NCI-H2171 treated with DMSO at 0.1 percent for 48 hours (cell line): Measurements from ENCODE around the gene KRT13.

Experiments used
- DNase-seq: peaks from one replicate; lab custom pipeline; 2025; lab: John Stamatoyannopoulos, UW

Gene KRT13

DNA sequence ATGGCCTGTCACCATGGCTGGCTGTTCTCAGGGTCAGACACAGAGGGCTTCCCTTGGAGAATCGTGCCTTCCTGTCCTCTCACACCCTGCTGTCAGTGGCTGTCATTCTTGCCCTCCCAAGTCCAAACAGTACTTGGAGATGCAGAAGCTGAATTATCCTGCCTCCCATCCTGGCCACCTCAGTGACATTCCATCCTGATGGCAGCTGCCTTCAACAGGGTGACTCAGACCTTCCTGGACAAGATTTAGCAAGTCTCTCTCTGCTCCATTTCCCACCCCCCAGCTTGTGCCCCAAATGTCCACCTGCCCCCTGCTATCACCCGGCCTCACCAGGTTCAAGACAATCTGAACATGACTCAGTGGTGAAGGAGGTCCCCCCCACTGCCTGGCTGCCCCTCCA lies 10.9 kb downstream of the KRT13 start:
- no peak for DNase-seq

DNA sequence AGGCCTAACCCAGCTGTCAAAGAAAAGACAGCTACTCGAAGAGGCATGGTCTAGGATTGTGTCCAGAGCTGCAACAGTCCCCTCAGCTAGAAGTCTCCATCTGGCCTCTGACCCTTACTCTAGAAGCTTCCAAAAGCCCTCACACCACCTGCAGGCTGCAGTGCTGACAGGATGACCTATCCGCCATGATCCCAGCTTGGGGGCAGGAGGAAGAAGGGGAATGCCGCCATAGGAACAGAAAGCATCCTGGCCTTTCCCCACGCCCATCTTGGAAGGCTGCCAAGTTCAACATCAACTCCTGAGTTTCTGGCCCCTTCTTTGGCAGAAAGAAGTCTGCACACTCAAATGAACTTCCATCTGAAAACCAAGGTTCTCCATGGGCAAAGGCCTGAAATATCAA lies 12.6 kb downstream of the KRT13 start:
- peak; percentile 27 for DNase-seq

DNA sequence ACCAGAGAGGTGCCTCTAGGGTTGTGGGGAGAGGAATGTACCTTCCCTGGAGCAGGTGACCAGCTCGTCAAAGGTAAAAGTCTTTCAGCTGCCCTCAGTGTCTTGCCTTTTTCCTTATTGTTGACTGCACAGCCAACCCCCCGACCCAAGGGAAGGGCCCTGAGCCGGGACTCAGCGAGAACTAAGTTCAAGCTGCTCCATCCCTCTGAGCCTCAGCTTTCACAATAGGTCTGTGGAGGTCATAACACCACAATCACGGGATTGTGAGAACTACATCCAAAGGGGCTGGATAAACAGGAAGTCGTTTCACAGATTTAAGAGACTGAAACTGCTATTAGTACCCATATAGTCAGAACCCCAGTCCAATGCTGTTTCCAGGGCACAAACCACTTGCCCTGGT lies 13.1 kb downstream of the KRT13 start:
- DNase-seq: no peak

DNA sequence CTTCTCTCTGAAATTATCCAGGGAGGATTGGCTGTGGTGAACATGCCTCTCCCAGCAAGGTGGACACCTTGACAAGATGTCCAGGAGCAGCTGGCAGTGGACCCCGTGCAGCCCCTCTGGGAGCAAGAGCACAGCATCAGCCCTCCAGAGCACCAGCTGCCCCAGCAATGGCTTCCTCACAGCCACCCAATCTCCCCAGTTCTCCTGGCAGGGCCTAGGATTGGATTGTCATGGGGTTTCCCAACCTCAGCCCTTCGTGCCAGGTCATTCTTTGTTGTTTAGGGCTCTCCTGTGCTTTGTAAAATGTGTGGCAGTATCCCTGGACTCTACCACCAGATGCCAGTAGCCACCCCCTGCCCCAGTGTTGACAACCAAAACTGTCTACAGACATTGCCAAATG lies 13.9 kb downstream of the KRT13 start:
- DNase-seq: no peak

DNA sequence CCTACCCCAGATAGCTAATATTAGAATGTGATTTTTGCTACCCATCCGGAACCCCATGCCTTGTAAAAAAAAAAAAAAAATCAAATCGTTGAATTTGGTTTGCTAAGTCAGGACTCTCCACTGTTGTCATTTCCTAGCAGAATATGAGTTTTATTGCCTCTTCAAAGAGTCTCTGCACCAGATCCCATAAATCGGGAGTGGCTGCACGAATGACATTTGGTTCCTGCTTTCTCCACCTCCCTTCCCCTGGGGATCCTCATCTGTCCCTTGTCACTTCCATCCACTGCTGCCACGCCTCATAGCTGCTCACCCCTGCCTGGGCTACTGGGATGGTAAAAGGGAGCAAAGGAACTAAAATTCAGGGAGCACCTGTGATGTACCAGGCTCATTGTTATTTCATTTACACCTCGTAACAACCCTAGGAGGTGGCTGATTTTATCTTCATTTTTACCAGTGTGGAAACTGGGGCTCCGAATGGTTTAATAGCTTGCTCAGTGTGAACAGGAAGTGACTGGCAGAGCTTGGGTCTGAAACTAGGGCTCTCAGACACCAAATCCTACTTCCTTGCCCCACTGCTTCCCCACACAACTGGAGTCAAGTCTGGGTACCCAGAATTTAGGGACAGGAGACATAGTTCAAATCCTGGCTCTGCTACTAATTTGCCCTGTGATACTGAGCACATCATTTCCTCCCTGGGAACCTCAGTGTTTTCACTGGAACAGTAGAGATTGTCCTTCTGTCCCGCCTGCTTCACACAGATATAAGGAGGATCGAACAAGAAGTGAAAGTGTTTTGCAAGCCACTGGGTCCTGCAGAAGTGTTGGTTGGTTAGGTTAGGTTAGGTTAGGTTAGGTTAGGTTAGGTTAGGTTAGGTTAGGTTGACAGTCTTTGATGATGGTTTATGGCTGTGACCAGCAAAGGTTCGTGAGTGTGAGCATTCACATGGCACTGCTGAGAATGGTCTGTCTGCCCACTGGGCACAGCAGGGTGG lies 15.1 kb downstream of the KRT13 start:
- no peak for DNase-seq

DNA sequence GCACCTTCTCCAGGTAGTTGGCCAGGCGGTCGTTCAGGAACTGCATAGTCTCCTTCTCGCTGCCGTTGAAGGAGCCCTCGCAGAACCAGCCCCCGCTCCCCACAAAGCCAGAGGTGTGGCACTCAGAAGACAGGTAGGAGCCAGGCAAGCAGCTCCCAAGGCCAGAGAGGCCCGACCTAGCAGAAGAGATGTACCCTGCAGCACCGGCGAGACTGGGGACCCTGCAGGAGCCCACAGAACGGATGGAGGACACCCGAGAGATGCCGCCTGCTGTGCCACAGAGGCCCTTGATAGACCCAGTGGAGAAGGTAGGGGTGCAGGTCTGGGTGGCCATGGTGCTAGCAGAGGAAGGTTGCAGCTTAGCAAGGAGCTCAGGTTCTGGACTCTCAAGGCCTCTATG lies 15.9 kb downstream of the KRT13 start, which contains the start of gene KRT36:
Gene KRT36, minus strand, starts transcription at position 380 of the 400 bp plus-strand sequence. Its CDS starts 46 bp downstream, at position 334.
- no peak for DNase-seq

DNA sequence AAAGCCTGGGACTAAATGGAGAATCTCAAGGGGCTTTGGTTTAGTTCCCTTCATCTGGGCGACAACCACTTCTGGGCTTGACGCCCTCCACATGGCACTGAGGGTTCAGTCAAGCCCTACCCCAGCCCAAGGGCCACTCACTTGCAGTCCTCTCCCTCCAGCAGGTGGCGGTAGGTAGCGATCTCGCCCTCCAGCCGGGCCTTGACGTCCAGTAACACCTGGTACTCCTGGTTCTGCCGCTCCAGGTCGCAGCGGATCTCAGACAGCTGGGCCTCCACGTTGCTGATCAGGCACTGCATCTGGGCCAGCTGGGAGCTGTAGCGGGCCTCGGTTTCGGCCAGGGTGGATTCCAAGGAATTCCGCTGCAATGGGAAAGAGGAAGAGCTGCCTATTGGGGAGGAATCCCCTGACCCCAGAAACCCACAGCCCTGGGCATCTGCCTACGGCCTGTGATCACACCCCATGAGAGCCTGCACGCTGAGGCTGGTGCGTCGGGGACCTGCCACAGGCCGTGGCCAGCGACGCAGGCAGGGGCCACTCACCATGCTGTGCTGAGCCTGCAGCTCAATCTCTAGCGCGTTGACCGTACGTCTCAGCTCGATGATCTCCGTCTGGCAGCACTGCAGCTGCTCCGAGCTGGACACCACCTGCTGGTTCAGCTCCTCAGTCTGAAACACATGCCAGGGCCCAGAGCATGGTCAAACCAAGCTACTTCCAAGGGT lies 18.4 kb downstream of the KRT13 start:
- no peak for DNase-seq

DNA sequence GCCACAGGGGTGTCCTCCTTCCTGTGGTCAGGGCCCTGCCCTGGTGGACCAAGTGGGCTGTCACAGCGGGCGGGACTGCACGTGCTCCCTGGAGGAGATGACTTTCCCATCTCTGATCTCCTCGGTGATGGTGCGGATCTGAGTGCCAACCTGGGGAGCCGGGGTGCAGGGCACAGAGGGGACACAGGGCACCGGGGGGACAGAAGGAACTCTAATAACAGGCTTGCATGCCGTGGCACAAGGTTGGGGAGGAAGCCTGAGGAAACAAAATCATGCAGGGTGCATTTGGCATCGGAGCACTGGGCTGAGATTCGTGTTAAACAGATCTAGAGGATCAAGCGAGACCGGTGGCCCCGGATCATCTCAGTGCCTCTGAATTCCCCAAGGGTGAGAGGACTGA lies 19.1 kb downstream of the KRT13 start:
- no peak for DNase-seq

DNA sequence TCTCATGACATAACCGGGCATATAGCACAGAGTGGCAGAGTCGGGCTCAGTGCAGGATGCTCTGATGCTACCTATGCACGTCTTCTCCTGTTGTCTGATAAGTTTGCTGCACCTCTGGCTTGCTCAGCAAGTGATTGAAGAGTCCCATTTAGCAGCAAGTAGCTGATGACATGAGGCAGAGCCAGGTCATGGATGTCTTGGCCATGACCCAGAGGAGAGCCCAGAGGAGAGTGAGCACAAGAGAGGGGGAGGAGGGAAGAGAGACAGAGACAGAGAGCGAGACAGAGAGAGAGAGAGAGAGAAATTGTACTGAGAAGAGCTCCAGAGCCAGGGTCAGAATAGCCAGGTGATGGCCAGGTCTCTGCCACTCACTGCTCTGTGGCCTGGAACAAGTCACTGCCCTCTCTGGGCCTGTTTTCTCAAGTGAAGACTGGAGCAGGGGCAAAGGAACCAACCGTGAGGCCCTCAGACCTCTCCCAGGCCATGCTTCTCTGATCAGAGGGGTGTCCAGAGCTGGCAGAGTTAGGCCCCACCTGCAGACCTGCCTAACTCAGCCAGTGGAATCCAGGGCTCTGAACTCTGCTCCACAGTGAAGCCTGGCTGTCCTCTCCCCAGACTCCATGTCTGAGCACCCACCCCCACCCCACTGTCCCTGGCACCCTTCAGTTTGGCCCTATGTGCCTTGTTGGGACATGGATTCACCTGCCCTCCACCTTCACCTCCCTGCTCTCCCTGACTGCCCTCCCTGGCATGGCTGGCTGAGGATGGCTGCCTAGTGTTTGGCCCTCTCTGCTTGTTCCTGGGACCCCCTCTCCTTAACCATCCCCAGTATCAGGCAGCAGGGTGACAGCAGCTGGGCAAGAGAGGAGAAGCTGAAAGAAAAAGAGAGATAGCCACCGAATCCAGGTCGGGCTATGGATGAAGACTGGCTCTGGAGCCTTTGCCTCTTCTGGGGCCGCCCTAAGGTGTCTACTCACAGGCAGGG lies 20.2 kb downstream of the KRT13 start:
- DNase-seq: no peak

DNA sequence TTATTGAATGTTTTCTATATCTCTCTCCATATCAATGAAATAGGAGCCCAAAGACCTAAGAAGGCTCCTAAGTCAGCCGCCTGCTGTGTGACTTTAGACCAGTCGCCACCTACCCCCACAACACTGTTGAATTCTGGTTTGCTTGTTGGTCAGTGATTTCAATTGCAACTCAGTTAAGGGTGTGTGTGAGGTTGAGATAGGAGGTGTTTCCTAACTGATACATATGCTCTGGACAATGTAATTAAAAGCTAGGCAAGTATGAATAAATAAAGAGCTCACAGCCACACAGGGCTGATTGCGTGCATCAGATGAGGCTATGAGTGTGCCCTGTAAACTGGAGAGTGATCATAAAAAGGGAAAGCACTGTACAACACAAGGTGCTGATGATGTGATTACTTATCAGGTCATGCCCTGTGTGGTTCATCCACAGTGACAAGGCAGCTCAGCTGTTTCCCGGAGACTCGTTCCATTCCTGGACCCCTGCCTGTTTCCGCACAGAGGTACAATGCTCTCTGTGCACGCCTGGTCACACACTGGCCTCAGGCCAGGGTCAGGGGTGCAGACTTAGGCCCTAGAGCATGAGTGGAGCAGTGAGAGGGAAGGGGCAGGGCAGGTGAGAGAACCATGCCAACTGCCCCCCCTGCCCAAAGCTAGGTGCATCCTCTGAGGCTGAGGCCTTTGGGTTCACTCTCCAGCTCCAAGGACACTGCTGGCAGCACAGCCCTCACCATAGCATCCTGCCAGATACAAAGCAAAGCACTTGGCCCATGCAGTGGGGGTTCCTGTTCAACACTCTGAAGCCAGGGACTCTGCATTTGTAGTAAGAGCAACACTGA lies 21.2 kb downstream of the KRT13 start:
- DNase-seq: no peak

DNA sequence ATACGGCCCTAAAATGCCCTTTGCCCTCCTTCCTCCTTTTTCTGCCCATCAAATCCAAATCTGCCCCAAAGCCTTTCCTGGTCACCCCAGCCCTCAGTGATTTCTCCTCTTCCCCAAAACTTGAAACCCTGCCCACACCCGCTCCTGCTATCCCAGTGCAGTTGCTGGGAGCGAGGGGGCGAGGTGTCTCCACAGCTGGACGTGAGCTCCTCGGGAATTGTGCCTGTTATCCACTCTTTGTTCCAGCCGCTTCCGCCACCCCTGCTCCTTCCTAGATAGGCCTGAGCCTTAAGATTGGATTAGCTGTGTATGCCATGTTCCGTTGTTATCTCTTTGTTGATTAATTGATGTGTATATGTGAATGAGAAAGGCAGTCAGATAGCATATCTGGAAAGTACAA lies 21.9 kb downstream of the KRT13 start:
- DNase-seq: no peak

DNA sequence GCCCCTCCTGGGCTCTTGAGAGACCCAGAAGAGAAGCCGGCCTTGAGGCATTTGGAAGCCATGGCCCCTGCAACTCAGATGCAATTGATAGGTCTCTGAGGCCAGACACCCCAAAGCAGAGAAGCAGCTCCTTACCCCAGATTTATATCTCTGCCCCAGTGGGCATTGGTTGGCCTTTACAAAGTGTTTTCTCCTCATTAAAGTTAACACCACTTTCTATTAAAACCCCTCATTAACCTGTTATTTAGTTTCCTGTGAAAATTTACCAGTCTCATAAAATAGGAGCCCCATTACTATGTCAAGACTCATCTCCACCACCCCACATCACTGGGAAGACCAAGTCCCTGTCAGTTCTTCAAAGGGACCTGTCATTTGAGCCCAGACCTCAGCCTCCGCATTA lies 24.4 kb downstream of the KRT13 start, which contains the start of gene KRT35:
Gene KRT35, minus strand, starts transcription at position 116 of the 400 bp plus-strand sequence. Its CDS starts 54 bp downstream, at position 62.
- no peak for DNase-seq

DNA sequence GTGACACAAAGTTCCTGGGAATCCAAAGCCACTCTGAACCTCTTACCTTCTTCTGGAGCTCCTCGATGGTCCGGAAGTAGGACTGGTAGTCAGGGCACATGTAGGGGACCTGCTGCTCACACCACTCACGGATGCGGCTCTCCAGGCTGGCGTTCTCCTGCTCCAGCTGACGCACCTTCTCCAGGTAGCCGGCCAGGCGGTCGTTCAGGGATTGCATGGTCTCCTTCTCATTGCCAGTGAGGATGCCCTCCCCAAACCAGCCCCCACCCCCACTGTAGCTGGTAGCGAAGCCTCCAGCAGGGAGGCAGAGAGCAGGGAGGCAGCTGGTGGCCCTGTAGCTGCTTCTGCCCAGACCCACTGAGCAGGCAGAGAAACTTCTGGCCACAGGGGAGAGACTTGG lies 24.8 kb downstream of the KRT13 start:
- no peak for DNase-seq

DNA sequence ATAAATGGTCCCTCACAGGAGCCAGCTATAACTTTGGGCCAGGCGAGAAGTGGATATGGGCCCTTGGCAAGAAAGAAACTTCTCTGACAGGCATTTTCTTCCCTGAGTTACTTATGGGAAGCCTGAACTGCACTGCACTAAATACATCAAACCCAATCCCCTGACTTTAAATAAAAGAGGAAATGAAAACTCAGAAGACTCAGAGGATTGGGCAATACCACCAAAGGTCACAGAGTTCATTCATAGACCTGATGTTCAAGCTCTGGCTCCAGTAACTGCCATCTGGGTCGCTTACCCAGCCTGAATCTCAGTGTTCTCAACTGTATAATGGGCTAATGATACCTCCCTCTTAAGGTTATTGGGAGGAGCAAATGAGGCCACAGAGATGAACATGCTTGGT lies 25.3 kb downstream of the KRT13 start:
- no peak for DNase-seq

DNA sequence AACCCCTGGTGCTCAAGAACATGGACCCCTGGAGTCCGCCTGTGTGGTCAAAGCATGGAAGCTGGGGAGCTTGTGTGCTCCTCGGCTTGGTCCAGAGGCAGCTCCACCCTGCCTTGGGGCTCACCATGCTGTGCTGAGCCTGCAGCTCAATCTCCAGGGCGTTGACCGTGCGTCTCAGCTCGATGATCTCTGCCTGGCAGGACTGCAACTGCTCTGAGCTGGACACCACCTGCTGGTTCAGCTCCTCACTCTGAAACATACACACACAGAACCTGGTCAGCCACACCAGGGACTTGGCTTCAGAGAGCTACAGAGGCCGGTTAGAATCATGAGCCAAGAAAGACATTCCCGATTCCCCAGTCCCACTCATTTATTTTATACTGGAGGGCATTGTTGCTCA lies 27.2 kb downstream of the KRT13 start:
- no peak for DNase-seq

DNA sequence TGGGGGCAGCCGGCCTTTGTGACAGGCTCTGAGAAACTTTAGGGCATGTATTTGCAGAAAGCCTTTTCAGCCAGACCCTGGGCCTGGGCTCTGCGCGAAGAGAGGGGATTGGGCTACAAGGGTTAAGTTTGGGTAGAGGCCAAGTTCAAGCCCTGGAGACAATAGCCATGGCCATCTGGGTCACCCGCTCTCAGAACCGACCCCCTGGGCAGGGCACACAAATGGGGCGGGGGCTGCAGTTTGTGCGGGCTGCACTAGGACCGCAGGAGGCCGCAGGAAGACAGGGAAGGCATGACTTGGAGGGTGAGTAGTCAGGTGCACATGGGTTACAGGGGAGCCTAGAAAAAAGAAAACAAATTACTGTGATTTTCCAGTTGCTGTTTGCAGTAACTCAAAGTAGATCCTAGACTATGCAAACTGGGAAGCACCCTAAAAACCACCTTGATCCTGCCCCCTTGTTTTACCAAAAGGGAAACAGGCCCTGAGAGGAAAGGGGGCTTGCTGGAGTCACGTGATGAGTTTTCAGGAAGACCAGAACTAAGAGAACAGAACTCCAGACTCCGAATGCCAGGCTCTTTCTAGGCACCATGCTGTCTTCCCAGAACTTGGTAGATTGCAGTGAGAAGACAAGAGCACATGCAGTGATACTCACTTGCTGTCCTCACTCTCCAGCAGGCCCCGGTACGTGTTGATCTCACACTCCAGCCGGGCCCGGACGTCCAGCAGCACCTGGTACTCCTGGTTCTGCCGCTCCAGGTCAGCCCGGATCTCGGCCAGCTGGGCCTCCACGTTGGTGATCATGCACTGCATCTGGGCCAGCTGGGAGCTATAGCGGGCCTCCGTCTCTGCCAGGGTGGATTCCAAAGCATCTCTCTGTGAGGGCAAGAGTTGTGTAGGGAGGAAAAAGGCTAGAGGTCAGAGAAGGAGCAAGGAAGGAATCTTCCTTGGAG lies 28.3 kb downstream of the KRT13 start:
- no peak for DNase-seq

DNA sequence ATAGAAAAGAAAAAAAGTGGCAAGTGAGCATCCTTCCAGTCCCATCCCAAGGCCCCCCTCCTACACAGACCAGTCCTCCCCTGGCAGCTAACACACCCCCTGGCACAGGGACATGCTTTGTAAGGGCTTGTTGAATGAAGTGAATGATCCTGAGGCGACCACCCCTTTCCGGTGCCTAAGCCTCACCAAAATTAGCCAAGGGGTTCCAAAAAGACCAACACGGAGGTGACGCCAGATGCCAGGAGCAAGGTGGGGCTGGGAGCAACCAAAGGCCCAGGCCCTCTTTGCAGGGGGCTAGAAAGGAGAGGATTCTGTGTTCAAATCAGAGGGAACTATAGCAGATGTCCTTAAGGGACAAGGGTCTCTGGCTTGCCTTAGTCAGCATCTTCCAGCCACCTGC lies 30.0 kb downstream of the KRT13 start:
- no peak for DNase-seq

DNA sequence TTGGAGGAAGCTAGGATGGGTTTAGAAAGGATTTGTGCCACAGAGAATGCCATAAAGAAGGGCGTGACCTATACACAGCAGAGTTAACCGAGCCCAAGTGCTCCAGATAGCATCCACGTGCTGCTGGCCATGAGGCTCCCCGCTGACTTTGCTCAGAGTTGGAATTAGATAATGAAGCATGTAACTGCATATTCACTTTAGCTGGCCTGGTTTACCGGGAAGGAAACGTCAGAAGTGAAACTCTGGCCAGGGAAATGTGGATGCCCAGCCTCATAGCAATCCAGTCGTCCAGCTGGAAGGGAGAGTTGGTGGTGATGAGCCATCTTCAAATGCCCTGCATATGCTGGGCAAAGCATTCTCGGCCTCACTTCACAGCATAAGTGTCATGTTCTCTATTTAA lies 30.5 kb downstream of the KRT13 start:
- DNase-seq: no peak

DNA sequence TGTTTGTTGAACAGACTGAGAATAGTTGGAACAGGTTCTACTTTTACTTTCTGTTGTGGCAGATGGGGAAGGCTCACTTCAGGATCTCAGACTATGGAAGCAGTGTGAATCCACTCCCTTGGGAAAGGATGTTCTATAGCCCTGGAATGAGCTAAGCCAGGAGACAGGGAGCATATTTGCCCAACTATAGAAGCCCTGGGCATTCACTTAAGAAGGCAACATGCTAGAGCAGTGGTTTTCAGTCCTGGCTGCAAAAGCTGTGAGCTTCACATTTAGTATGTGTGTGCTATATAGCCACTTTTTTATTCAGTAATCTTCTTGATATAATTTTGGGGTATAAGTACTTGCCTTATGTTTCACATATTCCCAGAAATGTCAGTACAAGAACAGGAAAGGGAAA lies 37.1 kb downstream of the KRT13 start:
- DNase-seq: no peak

DNA sequence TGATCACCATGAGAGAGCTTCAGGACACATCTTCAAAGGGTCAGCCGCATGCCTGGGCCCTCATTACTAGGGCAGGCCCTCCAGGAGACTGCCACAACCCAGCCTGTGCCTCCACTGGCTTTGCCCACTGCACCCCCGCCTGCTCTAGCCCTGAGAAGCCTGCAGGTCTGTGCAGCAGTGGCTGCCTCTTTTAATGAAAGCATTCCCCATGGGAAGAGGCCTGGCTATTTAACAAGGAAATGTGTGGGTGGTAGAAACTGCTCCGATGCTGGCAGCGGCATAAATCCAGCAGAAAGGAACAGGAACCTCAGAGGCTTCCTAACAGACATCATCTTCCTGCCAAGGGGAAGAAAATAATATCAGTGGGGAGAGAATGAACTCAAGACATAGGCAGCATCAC lies 37.9 kb downstream of the KRT13 start:
- no peak for DNase-seq
